HCT116 (cell line): Measurements from ENCODE around the gene RFX1. TPM values are rescaled to one million over a fixed set of nuclear protein-coding genes. Genes with fewer than 3 reads are reported as not detected.

Experiments
- ATAC-seq: fragments of 200-7000 bp; cut with Tn5 transposase; 2 replicates; pipeline ENCODE4 v1.9.1; 2020; ENCODE audit warnings: mild to moderate bottlenecking, moderate library complexity
- BruUV-seq: library from RNA; stranded (reverse); fragments of 400-500 nt; replicated peaks from 2 replicates; lab custom pipeline; 2021; lab: Mats Ljungman, UMichigan
- CTCF ChIA-PET: fragments of 300-600 bp; sonication (Branson Sonifier 250); formaldehyde crosslinking; loops from one replicate; lab custom pipeline; 2021; ENCODE audit warnings: antibody characterized with exemption; lab: Charles Lee
- POLR2A ChIA-PET: fragments of 300-600, 350-600 bp; sonication (Branson Sonifier 250); formaldehyde crosslinking; loops from one replicate; lab custom pipeline; 2021; ENCODE audit warnings: antibody characterized with exemption; lab: Charles Lee
- RAD21 ChIA-PET, 2 experiments: fragments of 300-600 bp; sonication (Branson Sonifier 250); formaldehyde crosslinking; loops; one replicate each; lab custom pipeline; 2023; ENCODE audit warnings: low total read pairs in 2 of 2; ENCODE audit not compliant: uncharacterized antibody in 2 of 2, unreplicated experiment in 2 of 2, low non-redundant PET in 1 of 2; lab: Charles Lee
- DNase-seq: peaks from one replicate; pipeline ENCODE4 v3.0.0-alpha.2; 2010; ENCODE audit warnings: low read depth, low spot score
- H2AFZ ChIP-seq: fragments of 200-600 bp; shearing (Covaris generic), sonication (generic); 2 replicates; pipeline ENCODE4 v1.6.1; 2017; ENCODE audit warnings: low read depth, mixed run types, mixed read lengths, antibody characterized with exemption, low read length; ENCODE audit not compliant: poor library complexity, severe bottlenecking
- H3K27ac ChIP-seq: 2 replicates; pipeline ENCODE4 v1.5.1; 2012; ENCODE audit warnings: low read depth, low read length
- H3K27me3 ChIP-seq: fragments of 200-600 bp; sonication (generic); 2 replicates; pipeline ENCODE4 v1.6.1; 2016; ENCODE audit warnings: mixed run types, low read length, mixed read lengths; ENCODE audit not compliant: insufficient read depth
- H3K36me3 ChIP-seq, 2 experiments: fragments of 200-500 bp in 1 of 2; fragments of 200-600 bp in 1 of 2; sonication (Bioruptor generic) in 1 of 2; sonication (generic) in 1 of 2; 2 replicates each; pipeline versions ENCODE4 v1.5.1 to v1.6.1; 2014 to 2016; ENCODE audit warnings: low read length in 2 of 2, inconsistent platforms in 1 of 2, mixed read lengths in 1 of 2, mixed run types in 1 of 2; ENCODE audit not compliant: insufficient read depth in 2 of 2, control insufficient read depth in 1 of 2
- H3K4me1 ChIP-seq, 2 experiments: fragments of 200-600 bp in 1 of 2; sonication (generic) in 1 of 2; 2 replicates each; pipeline versions ENCODE4 v1.5.1 to v1.6.1; 2012 to 2017; ENCODE audit warnings: low read length in 2 of 2, inconsistent platforms in 1 of 2, mild to moderate bottlenecking in 1 of 2, mixed read lengths in 1 of 2, mixed run types in 1 of 2, moderate library complexity in 1 of 2; ENCODE audit not compliant: insufficient read depth in 2 of 2, control insufficient read depth in 1 of 2
- H3K4me2 ChIP-seq: fragments of 200-600 bp; sonication (generic); 2 replicates; pipeline ENCODE4 v1.6.1; 2017; ENCODE audit warnings: mixed run types, low read length, mixed read lengths
- H3K4me3 ChIP-seq, 2 experiments: fragments of 200-600 bp in 1 of 2; sonication (generic) in 1 of 2; replicated peaks in 1 of 2; 2 replicates each; pipeline ENCODE4 v1.5.1; 2011 to 2016; ENCODE audit warnings: low read length in 2 of 2, control low read depth in 1 of 2, low read depth in 1 of 2, mild to moderate bottlenecking in 1 of 2, mixed read lengths in 1 of 2, mixed run types in 1 of 2
- H3K79me2 ChIP-seq: fragments of 200-600 bp; sonication (generic); 2 replicates; pipeline ENCODE4 v1.6.1; 2017; ENCODE audit warnings: mild to moderate bottlenecking, mixed run types, low read length, moderate library complexity, mixed read lengths; ENCODE audit not compliant: insufficient read depth
- H3K9ac ChIP-seq: fragments of 200-600 bp; sonication (generic); 2 replicates; pipeline ENCODE4 v1.6.1; 2016; ENCODE audit warnings: low read length, mixed read lengths
- H3K9me2 ChIP-seq: fragments of 200-600 bp; sonication (generic), shearing (Covaris generic); 2 replicates; pipeline ENCODE4 v1.6.1; 2017; ENCODE audit warnings: mixed run types, mild to moderate bottlenecking, moderate library complexity; ENCODE audit not compliant: insufficient read depth
- H3K9me3 ChIP-seq, 2 experiments: fragments of 200-500 bp in 1 of 2; fragments of 200-600 bp in 1 of 2; sonication (Bioruptor generic) in 1 of 2; sonication (generic) in 1 of 2; 2 replicates each; pipeline ENCODE4 v1.6.1; 2014 to 2017; ENCODE audit warnings: low read length in 2 of 2, mixed read lengths in 2 of 2, inconsistent platforms in 1 of 2, low read depth in 1 of 2, mild to moderate bottlenecking in 1 of 2, mixed run types in 1 of 2, moderate library complexity in 1 of 2; ENCODE audit not compliant: control insufficient read depth in 1 of 2, insufficient read depth in 1 of 2
- H4K20me1 ChIP-seq: fragments of 200-600 bp; sonication (generic), shearing (Covaris generic); 2 replicates; pipeline ENCODE4 v1.6.1; 2017; ENCODE audit warnings: mixed run types, mild to moderate bottlenecking, moderate library complexity; ENCODE audit not compliant: insufficient read depth
- ATF3 ChIP-seq: IDR thresholded peaks from 2 replicates; pipeline ENCODE4 v1.6.1; 2012
- CEBPB ChIP-seq: IDR thresholded peaks from 2 replicates; pipeline ENCODE4 v1.6.1; 2012; ENCODE audit warnings: low read depth
- EGR1 ChIP-seq: IDR thresholded peaks from 2 replicates; pipeline ENCODE4 v1.6.1; 2012; ENCODE audit warnings: low read depth
- EZH2 ChIP-seq: fragments of 200-600 bp; sonication (generic); IDR thresholded peaks from 2 replicates; pipeline ENCODE4 v1.6.1; 2017; ENCODE audit warnings: antibody characterized with exemption, mixed run types
- EZH2phosphoT487 ChIP-seq: fragments of 200-600 bp; IDR thresholded peaks from 2 replicates; pipeline ENCODE4 v1.6.1; 2018; ENCODE audit warnings: antibody characterized with exemption, borderline replicate concordance
- FOSL1 ChIP-seq: IDR thresholded peaks from 2 replicates; pipeline ENCODE4 v1.6.1; 2012; ENCODE audit warnings: low read depth
- JUND ChIP-seq: IDR thresholded peaks from 2 replicates; pipeline ENCODE4 v1.6.1; 2012
- MAX ChIP-seq: IDR thresholded peaks from 2 replicates; pipeline ENCODE4 v1.6.1; 2012
- POLR2A ChIP-seq: IDR thresholded peaks from 2 replicates; pipeline ENCODE4 v1.7.0; 2011; ENCODE audit warnings: borderline replicate concordance; ENCODE audit not compliant: insufficient read depth, insufficient read length; ENCODE audit errors: extremely low read depth
- POLR2AphosphoS5 ChIP-seq: IDR thresholded peaks from 2 replicates; pipeline ENCODE4 v1.6.1; 2011; ENCODE audit warnings: mild to moderate bottlenecking, low read depth, low read length, moderate library complexity
- RAD21 ChIP-seq: IDR thresholded peaks from 2 replicates; pipeline ENCODE4 v1.6.1; 2012; ENCODE audit warnings: low read depth, mild to moderate bottlenecking
- REST ChIP-seq: IDR thresholded peaks from 2 replicates; pipeline ENCODE4 v1.6.1; 2012; ENCODE audit warnings: low read depth
- SIN3A ChIP-seq: IDR thresholded peaks from 2 replicates; pipeline ENCODE4 v1.6.1; 2012; ENCODE audit warnings: low read depth
- SP1 ChIP-seq: IDR thresholded peaks from 2 replicates; pipeline ENCODE4 v1.6.1; 2012; ENCODE audit warnings: low read depth
- SRF ChIP-seq: IDR thresholded peaks from 2 replicates; pipeline ENCODE4 v1.6.1; 2012; ENCODE audit warnings: low read depth
- TCF7L2 ChIP-seq: IDR thresholded peaks from 2 replicates; pipeline ENCODE4 v1.7.0; 2011; ENCODE audit warnings: borderline replicate concordance, inconsistent platforms; ENCODE audit not compliant: insufficient read depth, insufficient read length; ENCODE audit errors: extremely low read depth
- YY1 ChIP-seq: IDR thresholded peaks from 2 replicates; pipeline ENCODE4 v1.6.1; 2011; ENCODE audit warnings: low read length, low read depth, moderate library complexity, mild to moderate bottlenecking; ENCODE audit not compliant: insufficient replicate concordance; ENCODE audit errors: extremely low read depth
- ZBTB33 ChIP-seq: IDR thresholded peaks from 2 replicates; pipeline ENCODE4 v1.6.1; 2011; ENCODE audit warnings: mild to moderate bottlenecking, low read length, moderate library complexity; ENCODE audit not compliant: insufficient replicate concordance; ENCODE audit errors: extremely low read depth
- ZFX ChIP-seq: fragments of 450-650 bp; IDR thresholded peaks from 2 replicates; pipeline ENCODE4 v1.6.1; 2017
- ZNF274 ChIP-seq: fragments of 200-500 bp; sonication (Bioruptor generic); IDR thresholded peaks from 2 replicates; pipeline ENCODE4 v1.6.1; 2014; ENCODE audit warnings: mild to moderate bottlenecking, low read depth, low read length, inconsistent platforms
- intact Hi-C: fragments of 100-400 bp; cut with micrococcal nuclease; formaldehyde crosslinking; loops from 2 replicates; pipeline ENCODE4 v1.10.0; 2022
- total RNA-seq: library from RNA; stranded (reverse); gene quantifications from one replicate; pipeline ENCODE4 v1.2.1, GENCODE V29; 2021; ENCODE audit not compliant: unreplicated experiment

The RFX1 gene
- total RNA-seq, 1 experiment from 2014 or later = 16.3 TPM

GRCh38 chr19:13954185-13954584 lies 51.9 kb downstream of the RFX1 start:
- Histone ChIP-seq H3K79me2 (peaks cover 21% of the 10 kb centered on the region), H3K9ac (no peak overlapping the region), H4K20me1 (no peaks in the 10 kb centered on the region), H3K4me2 (peak overlapping the region; percentile 97; the same call in 1 of the 2 replicates), H3K4me3 (no peak overlapping the region; a peak in 1 of 4 replicates), H3K9me2 (no peaks in the 10 kb centered on the region), H2AFZ (no peak overlapping the region), H3K9me3 (no peaks in the 10 kb centered on the region), H3K27ac (peak overlapping the region; percentile 12; the same call in 1 of the 2 replicates), H3K36me3 (peaks cover 11 to 21% of the 10 kb centered on the region in 2 experiments; a peak in 3 of 4 replicates), H3K27me3 (no peaks in the 10 kb centered on the region), H3K4me1 (peaks cover 7 to 18% of the 10 kb centered on the region in 2 experiments)
- intact Hi-C loops = no loop called here
- DNase-seq = no peak
- POLR2A ChIA-PET = no interaction called here
- no peak for TF ChIP-seq SP1
- TF ChIP-seq FOSL1 = no peak
- no peak for TF ChIP-seq RAD21
- TF ChIP-seq POLR2A = no peak
- TF ChIP-seq SIN3A = no peak
- TF ChIP-seq YY1 = no peak
- TF ChIP-seq EZH2phosphoT487 = no peak
- TF ChIP-seq EZH2 = no peak
- TF ChIP-seq ATF3 = no peak
- no peak for TF ChIP-seq TCF7L2
- TF ChIP-seq CEBPB = no peak
- TF ChIP-seq EGR1 = no peak
- no peak for TF ChIP-seq JUND
- TF ChIP-seq SRF = no peak
- TF ChIP-seq REST = no peak
- no peak for TF ChIP-seq MAX
- no peak for TF ChIP-seq ZFX
- TF ChIP-seq ZBTB33 = no peak
- TF ChIP-seq ZNF274 = no peak
- no peak for TF ChIP-seq POLR2AphosphoS5
- CTCF ChIA-PET = no interaction called here
- no peak for ATAC-seq
- RAD21 ChIA-PET = no interaction called here
- no TSS peak for BruUV-seq
